ENCODE results near the gene RBM38. TPM values are rescaled to one million over a fixed set of nuclear protein-coding genes. Genes with fewer than 3 reads are reported as not detected.

Gene RBM38
- total and polyA plus RNA-seq, 10 of the 15 experiments (the other 5 are each of a cell fraction or from before 2014, with no cell fraction given), result 0.32 to 118 (median 25.2) TPM

- TF ChIP-seq PKNOX1 (IDR thresholded peaks at IDR 0.05) (no peak), POLR2AphosphoS2 (IDR thresholded peaks at IDR 0.05; ENCODE audit: low read depth, low read length) (no peak), RAD21 (IDR thresholded peaks at IDR 0.05; ENCODE audit: insufficient read depth, low read depth, low read length) (no peak), ZNF592 (IDR thresholded peaks at IDR 0.05) (no peak), BCL11A (IDR thresholded peaks at IDR 0.05; ENCODE audit: low read depth, low read length) (no peak), NFYB (IDR thresholded peaks at IDR 0.05; ENCODE audit: insufficient read depth, low read depth, low read length) (no peak), PRDM15 (CRISPR knock-in tag; IDR thresholded peaks at IDR 0.05) (no peak), STAT3 (IDR thresholded peaks at IDR 0.05; ENCODE audit: low read depth, low read length) (no peak), MEF2A (IDR thresholded peaks at IDR 0.05; ENCODE audit: insufficient read depth, low read depth, low read length) (no peak), GATAD2B (conservative IDR thresholded peaks at IDR 0.05; ENCODE audit: low read depth) (no peak), E4F1 (IDR thresholded peaks at IDR 0.05; ENCODE audit: borderline replicate concordance, partially characterized antibody) (no peak), MYB (IDR thresholded peaks at IDR 0.05; ENCODE audit: borderline replicate concordance, low read depth, low read length) (no peak), ZBTB33 (IDR thresholded peaks at IDR 0.05) (no peak)
Measured at GRCh38 chr20:57438552-57438951, 47.4 kb downstream of the RBM38 start (continued).

Measured in GM12878 (cell line).